Astrocyte of the hippocampus (primary cell): ENCODE results near the gene KCTD11.

Experiments used
- DNase-seq: peaks from one replicate; pipeline ENCODE4 v3.0.0; 2011; ENCODE audit warnings: low read depth, low spot score

Gene KCTD11

DNA sequence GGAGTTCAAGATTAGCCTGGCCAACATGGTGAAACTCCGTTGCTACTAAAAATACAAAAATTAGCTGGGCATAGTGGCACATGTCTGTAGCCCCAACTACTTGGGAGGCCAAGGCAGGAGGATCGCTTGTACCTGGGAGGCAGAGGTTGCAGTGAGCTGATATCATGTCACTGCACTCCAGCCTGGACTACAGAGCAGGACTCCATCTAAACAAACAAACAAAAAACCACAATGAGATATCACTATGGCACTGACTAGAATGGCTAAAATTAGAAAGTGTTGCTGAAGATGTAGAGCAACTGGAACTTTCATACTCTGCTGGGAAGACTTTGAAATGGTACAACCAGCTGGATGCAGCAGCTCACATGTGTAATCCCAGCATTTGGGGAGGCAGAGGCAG, 22.4 kb downstream of the KCTD11 start:
- no peak for DNase-seq

DNA sequence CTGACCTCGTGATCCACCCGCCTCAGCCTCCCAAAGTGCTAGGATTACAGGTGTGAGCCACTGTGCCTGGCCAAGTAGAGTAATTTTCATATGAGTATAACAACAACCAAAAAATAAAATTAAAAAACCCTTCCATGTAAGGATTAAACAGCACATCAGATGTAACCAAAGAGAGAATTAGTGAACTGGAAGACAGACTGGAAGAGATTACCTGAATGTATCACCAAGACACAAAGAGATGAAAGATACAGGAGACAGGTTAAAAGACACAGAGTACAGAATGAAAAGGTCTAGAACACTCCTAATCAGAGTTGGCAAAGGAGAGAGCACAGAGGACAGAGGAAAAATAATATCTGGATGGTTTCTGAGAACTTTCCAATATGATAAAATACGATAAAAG, 27.2 kb downstream of the KCTD11 start:
- DNase-seq = no peak

DNA sequence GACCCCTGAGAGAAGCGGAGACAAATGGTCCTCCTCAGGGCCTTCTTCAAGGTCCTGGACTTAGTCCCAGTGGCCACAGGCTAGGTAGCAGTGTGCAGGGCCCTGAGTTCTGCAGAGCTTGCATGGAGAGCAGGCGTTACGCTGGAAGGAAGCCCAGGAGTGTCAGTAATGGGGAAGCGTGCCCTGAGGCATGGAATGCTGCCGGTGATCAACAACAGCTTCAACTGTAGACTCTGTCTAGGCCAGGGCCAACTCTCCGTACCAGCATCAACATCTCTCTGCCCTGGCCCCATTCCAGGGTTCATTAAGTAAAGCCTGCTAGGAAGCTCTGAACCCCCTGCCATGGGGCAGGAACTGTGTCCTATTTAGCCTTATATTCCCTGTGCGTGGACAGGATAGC, 28.4 kb downstream of the KCTD11 start:
- DNase-seq = peak; percentile 71

DNA sequence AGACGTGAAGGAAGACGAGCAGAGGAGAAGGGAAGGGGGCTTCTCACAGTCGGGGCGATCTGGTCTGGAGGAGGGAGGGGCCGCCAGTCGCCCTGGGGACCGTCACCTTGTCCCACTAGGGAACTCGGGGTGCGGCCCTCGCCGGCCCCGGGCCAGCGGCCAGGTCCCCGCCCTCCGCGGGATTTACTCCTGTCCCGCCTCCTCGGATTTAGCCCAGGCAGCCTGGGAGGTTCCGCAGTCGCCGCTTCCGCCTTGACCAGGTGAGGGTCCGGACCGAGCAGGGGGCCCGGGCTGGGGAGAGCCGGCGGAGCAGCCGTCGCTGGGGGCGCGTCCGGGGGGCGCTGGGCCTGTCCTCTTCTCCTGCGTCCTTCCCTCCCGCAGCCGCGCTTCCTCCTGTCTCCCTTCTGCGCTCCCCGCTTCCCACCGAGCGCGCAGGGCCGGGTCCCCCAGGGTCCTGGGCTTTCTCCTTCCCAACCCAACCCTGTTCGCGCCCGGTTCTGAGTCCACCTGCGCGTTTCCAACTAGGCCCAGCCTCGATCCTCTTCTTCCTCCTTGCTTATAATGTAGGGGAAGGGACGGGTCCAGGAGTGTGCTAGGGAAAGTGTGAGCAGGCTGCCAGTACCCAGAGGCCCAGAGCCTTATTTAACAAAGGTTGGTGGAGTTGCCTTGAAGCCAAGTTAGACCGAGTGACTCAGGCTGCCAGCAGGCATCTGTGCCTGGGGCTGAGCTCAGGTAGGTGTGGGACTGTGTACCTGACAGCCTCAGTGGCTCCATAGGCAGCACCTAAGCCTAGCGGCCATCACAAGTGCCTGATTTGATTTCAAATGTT, 29.1 kb downstream of the KCTD11 start, which contains the start of gene TNK1:
Gene TNK1, plus strand, starts transcription at position 235 of the 829 bp plus-strand sequence. CDS start 1,838 bp downstream, outside the sequence.
- peak; percentile 24 for DNase-seq

DNA sequence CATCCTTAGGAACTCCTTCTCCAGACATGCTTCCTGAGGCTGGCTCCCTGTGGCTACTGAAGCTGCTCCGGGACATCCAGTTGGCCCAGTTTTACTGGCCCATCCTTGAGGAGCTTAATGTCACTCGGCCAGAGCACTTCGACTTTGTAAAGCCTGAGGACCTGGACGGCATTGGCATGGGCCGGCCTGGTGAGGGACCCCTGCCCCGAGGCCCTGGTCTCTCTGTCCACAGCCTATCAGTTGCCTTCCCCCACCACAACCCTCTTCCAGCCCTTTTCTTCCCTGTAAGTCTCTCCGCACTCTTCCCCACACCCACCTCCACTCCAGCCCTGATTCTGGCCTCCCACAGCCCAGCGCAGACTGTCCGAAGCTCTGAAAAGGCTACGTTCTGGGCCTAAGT, 30.9 kb downstream of the KCTD11 start:
- no peak for DNase-seq

DNA sequence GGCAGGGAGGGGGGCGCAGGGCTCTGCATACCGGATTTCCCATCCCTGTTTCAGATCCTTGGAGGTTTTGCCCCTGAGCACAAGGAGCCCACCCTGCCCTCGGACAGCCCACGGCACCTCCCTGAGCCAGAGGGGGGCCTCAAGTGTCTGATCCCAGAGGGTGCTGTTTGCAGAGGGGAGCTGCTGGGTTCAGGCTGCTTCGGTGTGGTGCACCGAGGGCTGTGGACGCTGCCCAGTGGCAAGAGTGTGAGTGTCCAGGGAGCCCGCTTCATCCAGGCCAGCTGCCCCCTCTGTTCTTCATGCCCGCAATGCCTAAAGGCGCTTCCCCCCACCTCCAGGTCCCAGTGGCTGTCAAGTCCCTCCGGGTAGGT, 31.4 kb downstream of the KCTD11 start:
- DNase-seq = no peak

DNA sequence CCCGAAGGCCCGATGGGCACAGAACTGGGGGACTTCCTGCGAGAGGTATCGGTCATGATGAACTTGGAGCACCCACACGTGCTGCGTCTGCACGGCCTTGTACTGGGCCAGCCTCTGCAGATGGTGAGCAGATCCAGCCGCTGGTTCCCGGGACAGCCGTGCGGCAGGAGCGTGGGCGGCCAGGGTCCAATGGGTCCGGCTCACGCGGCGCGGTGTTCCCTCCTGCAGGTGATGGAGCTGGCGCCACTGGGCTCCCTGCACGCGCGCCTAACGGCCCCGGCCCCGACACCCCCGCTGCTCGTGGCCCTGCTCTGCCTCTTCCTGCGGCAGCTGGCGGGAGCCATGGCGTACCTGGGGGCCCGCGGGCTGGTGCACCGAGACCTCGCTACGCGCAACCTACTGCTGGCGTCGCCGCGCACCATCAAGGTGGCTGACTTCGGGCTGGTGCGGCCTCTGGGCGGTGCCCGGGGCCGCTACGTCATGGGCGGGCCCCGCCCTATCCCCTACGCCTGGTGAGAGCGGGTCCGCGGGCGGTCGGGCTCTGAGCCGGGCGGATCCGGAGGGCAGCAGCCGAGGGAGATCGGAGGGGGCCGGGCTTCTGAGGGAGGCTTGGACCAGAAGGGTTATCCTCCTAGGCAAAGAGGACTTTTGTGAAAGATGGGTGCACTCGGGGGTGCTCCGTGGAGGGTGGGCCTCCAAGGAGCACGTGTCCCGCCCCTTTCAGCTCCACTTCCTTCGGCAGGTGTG, 32.0 kb downstream of the KCTD11 start:
- peak; percentile 81 for DNase-seq

DNA sequence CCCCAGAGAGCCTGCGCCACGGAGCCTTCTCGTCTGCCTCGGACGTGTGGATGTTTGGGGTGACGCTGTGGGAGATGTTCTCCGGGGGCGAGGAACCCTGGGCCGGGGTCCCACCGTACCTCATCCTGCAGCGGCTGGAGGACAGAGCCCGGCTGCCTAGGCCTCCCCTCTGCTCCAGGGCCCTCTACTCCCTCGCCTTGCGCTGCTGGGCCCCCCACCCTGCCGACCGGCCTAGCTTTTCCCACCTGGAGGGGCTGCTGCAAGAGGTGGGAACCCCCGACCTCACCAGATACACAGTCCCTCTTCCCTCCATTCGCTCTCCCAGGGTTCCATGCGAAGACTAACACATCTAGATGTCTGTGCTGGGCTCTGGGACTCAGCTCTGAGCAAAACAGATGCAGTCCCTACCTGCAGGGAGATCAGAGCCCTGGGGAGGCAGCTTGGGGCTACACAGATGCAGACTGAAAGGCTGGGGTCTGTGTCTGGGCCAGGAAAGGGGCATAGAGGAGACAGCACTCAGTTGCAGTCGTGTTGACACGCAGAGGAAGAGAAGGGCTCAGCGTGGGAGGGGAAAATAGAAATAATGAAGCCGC, 32.6 kb downstream of the KCTD11 start:
- no peak for DNase-seq

DNA sequence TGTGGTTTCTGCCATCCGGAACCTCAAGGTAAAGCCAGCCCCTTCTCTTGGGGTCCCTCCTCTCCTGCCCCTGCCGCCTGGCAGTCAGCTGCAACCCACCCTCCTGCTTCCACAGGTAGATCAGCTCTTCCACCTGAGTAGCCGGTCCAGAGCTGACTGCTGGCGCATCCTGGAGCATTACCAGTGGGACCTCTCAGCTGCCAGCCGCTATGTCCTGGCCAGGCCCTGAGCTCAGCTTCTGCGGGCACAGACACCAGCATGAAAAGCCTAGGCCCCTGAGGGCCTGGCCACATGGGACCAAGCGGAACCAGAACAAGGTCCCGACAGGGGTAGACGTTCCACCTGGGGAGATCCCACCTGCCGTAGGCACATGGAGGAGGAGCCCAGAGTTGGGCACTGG, 36.9 kb downstream of the KCTD11 start:
- DNase-seq = no peak

DNA sequence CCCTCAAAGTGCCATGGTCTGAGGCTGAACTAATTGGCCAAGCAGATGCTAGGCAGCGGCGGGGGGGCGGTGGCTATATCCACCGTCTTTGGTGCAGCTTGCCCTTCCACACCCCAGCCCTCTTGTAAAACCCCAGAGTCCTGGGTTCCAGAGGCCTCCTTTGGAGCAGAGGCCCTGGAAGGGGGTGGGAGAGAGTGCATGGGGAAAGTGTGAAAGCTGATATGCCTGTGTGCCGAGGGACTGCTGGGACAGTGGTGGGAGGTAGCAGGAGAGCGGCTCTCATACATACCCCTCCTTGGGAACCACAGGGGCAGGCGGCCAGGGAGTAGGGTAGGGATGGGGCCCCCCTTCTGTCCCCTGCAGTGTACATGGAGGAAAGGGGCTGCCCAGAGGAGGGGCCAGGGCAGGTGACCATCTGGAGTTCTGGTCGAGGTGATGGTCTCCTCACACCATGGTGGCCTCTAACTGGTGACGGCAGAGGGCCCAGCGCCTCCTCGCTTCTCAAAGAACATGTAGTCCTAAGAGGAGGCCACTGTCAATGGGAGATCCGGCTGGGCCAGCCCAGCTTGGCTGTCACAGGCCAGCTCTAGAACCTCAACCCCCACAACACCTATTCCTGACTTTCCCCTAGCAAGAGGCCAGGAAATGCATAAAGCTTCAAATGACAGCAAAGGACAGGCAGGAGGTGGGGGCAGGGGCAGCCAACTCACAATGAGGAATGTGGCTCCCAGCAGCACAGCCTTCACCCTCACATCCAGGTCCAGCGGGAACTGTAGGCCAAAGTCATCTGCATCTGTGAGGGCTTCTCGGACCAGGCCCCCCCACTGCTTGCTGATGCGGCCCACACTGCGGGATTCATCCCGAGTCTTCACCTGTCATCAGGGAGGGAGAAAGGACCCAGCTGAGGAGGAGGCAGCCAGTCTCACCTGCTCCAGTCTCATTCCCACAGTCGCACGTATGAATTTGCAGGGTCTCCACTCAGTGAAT, 38.3 kb downstream of the KCTD11 start:
- no peak for DNase-seq

DNA sequence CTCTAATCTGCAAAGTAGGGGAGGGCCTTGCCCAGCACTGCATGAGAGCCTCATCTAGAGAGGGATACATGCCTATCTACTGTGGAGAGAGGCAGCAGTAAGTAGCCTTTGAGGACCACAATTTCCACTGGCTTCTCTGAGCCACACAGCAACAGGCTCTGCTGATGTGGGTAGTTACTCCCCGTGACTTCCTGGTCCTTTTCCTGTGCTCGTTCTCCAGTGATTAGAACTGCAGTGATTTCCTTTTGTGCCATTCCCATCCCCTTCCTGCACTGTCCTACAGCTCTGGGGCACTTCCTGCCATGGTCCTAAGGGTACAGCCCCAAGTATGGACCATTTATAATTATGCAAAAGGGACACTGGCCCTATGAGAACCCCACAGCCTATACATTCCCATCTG, 39.3 kb downstream of the KCTD11 start:
- no peak for DNase-seq

DNA sequence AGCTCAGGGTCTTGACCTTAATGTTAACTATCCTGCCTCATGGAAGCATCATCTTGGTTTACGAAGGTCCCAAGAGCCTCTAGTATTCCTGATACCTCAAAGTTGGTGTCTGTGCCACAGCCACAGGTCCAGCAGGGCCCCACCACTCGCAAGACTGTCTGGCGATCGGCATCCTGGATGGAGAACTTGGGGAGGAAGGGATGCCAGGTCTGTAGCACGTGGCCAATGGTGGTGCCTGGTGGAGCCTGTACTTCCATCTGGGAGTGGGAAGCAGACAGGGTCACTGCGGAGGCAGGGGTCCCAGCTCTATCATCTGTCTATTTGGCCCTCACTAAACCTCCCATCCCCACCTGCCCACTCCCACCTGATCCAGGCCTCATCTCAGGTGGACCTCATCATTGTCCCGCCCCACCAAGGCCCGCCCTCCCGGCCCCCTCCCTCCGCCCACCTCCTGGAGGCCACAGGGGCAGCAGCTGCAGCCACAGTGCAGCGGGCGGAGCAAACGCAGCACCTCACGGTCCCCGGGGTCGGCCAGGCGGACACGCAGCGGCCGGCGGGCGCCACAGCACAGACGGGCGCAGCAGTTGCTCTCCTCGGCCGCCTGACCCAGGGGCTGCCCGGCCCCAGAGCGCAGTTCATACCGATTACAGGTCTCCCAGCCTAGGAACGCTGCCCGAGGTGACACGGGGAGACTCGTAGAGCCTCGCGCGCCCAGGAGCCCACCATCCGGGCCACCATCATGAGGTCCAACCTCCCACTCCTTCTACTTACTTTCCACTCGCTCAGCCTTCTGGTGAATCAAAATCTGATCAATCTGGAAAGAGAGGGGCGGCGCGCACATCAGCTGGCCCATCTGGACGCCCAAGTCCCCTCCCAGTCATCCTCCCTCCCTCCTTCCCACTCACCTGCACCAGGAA, 41.0 kb downstream of the KCTD11 start:
- no peak for DNase-seq

DNA sequence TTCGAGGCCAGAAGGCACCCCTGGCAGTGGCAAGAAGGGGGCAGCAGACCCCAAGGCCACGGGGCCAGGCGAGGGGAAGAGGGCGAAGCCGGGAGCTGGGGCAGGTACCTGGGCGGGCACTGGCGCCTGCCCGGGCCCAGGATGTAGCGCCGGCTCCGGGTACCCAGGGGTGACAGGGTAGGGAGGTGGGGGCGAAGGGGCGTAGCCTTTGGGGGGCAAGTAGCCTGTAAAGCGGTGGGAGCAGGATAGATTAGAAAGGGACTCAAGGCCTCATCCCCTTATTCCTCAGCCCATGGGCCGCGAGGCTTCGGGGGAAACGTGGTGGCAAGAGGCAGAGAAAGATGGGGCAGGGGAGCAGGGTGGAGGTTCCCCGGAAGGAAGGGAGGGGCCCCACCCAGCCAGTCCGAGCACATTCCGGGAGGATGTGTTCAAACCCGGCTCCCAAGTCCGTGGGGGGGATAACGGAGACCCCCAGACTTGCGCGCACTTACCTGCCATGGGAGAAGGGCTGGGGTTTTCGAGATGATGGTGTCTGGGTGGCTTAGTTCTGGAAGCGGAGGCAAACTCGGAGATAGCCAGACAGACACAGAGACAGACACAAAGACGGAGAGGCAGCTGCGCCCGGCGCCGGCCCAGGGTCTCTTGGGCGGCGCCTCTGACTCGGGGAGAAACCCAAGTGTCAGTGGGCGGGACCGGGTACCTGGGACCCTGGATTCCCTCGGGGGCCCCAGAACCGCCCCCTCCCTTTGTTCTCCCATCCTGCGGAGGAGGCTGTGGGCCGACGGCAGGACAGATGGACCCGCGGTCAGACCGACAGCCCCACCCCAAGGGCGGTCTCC, 41.9 kb downstream of the KCTD11 start:
- peak; percentile 39 for DNase-seq

DNA sequence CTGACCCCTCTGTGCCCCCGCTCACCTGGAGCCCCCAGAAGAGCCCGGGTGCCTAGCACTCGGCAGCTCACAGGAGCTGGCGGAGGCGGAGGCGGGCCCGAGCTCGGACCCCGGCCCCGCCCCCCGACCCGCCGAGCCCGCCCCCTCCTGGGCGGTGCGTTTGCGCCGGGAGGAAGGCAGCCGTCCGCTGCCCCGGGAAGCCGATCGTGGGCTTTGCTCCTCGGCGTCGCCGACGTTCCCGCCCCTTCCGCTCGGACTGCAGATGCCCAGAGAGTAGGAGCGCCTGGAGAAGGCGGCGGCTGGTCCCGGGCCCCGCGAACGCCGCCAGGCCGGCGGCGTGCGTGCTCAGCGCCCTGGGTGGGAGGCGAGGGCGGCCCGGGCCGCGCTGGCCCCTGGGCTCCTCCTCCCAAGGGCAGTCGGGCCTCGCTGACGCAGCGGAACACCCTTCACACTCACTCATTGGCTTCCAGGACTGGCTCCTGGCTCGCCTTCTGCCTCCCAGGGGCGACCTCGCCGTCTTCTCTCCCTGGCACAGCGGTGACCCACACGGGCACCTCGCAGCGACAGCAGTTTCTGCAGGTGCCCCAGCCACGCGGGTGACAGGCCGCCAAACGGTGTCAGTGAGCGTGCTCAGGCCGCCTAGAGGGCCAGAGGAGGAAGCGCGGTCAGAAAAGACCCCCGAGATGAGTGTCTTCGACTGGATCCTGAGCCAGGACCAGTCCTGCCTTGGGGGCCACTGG, 42.7 kb downstream of the KCTD11 start, which contains the start of gene PLSCR3:
Gene PLSCR3, minus strand, starts transcription at position 74 of the 740 bp plus-strand sequence. CDS start 415 bp downstream, outside the sequence.
- DNase-seq = peak; percentile 94

DNA sequence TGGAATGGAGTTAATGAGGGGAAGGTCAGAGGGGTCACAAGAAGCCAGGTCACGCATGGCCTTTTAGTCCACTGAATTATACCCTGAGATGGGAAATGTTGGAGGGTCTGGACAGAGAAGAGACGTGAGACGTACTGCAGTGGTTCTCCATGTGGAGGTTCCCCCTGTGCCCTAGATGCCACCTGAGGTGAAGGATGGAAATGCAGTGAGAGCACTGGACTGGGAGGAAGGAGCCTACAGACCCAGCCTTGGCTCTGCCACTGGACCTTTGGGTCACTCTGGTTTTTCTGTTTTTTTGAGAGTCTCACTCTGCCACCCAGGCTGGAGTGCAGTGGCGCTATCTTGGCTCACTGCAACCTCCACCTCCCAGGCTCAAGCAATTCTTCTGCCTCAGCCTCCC, 44.2 kb downstream of the KCTD11 start:
- DNase-seq = no peak

DNA sequence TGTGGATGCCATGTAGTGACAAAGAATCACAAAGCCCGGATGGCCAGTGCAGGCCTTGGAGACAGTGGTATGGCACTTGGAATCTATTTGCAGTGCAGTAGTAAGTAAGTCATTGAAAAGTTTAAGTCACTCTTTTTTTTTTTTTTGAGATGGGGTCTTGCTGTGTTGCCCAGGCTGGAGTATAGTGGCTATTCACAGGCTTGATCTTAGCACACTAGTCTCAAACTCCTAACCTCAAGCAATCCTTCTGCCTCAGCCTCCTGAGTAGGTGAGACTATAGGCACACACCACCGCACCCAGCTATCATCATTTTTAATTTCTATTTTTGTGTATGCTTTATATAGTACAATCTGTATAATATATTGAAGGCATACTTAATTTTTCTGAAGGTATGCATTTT, 46.6 kb downstream of the KCTD11 start:
- DNase-seq = no peak

DNA sequence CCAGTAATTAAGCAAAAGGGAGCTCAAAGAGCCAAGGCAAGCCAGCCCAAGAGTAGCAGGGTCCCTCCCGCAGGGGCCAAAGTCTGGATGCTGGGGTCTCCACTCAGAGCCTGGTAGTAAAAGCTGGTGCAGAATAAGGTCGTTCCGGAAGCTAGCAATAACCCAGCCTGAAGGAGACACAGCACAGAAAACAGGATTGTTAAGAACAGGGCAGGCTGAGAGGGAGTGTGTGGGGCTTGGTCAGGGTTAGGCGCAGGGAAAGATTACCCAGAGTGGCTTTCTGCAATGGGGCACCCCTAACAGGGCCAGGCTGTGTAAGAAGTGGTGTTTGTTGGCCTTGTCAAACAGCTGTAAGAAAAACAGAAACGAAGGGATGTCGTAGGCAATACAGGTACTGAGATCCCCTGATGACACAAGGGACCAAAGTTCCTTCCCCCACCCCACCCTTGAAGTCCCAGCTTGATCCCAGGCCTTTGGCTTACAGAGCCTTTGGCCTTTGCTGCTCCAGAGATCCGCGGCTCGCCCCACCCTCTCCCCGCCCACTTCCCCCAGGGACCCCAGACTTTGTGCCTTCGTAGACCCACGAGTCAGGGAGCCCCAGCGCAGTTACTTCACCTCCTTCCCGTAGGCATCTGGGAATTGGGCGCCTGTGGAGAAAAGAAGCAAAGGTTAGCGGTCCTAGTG, 51.2 kb downstream of the KCTD11 start:
- DNase-seq = no peak

DNA sequence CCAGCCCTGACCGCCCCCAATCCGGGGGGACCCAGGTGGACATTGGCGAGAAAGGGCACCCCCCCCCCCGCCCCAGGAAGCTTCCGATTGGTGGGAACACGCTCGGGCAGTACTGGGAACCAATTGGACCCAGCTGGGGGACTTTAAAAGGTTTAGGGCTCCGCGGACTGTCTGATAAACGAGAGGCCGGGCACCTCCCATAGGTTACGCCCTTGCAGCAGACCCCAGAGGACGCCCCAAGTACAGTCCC, 51.7 kb downstream of the KCTD11 start:
- no peak for DNase-seq
